ENCODE measurements around the gene SH3GL2.
"Not testable (repeated sequence)": the region's sequence is repeated elsewhere in the genome, so short reads cannot be mapped to it uniquely, and the experiment has no call there.

SH3GL2 gene

GRCh38 chr9:17764306-17764705 lies 185.4 kb downstream of the SH3GL2 start:
- ATAC-seq: no peak
- TF ChIP-seq ZNF70 (CRISPR knock-in tag; IDR thresholded peaks at IDR 0.05) (no peak), TOX (CRISPR knock-in tag; IDR thresholded peaks at IDR 0.05; ENCODE audit: borderline replicate concordance) (no peak), TSHZ2 (CRISPR knock-in tag; IDR thresholded peaks at IDR 0.05) (no peak), CSDC2 (CRISPR knock-in tag; IDR thresholded peaks at IDR 0.05) (no peak), ZC3H10 (CRISPR knock-in tag; IDR thresholded peaks at IDR 0.05) (no peak), ARNTL (CRISPR knock-in tag; IDR thresholded peaks at IDR 0.05; ENCODE audit: borderline replicate concordance, low read depth) (no peak), CREB5 (CRISPR knock-in tag; IDR thresholded peaks at IDR 0.05; ENCODE audit: low read depth) (no peak), SNAI2 (CRISPR knock-in tag; IDR thresholded peaks at IDR 0.05) (no peak), ISL1 (CRISPR knock-in tag; IDR thresholded peaks at IDR 0.05) (no peak), POU6F1 (CRISPR knock-in tag; IDR thresholded peaks at IDR 0.05; ENCODE audit: borderline replicate concordance, low read depth) (no peak), PATZ1 (CRISPR knock-in tag; IDR thresholded peaks at IDR 0.05; ENCODE audit: borderline replicate concordance) (no peak), OSR1 (CRISPR knock-in tag; IDR thresholded peaks at IDR 0.05) (no peak)

GRCh38 chr9:17765131-17765530 lies 186.3 kb downstream of the SH3GL2 start:
- ATAC-seq: not testable (repeated sequence)

- TF ChIP-seq OSR1 (CRISPR knock-in tag; IDR thresholded peaks at IDR 0.05) (no peak), RARB (CRISPR knock-in tag; IDR thresholded peaks at IDR 0.05) (no peak), ARNTL (CRISPR knock-in tag; IDR thresholded peaks at IDR 0.05; ENCODE audit: borderline replicate concordance, low read depth) (no peak), SNAI2 (CRISPR knock-in tag; IDR thresholded peaks at IDR 0.05) (no peak), POU6F1 (CRISPR knock-in tag; IDR thresholded peaks at IDR 0.05; ENCODE audit: borderline replicate concordance, low read depth) (no peak), ZNF8 (CRISPR knock-in tag; IDR thresholded peaks at IDR 0.05) (no peak), ZFP30 (CRISPR knock-in tag; IDR thresholded peaks at IDR 0.05) (no peak), TCF4 (CRISPR knock-in tag; IDR thresholded peaks at IDR 0.05; ENCODE audit: borderline replicate concordance) (no peak), BACH2 (CRISPR knock-in tag; IDR thresholded peaks at IDR 0.05; ENCODE audit: borderline replicate concordance) (no peak), PATZ1 (CRISPR knock-in tag; IDR thresholded peaks at IDR 0.05; ENCODE audit: borderline replicate concordance) (no peak), ZNF565 (CRISPR knock-in tag; conservative IDR thresholded peaks at IDR 0.05; ENCODE audit: low read depth) (no peak), CSDC2 (CRISPR knock-in tag; IDR thresholded peaks at IDR 0.05) (no peak), CREB5 (CRISPR knock-in tag; IDR thresholded peaks at IDR 0.05; ENCODE audit: low read depth) (no peak)
- ATAC-seq: no peak
These were observed 193.4 kb downstream of the SH3GL2 start for GRCh38 chr9:17772223-17772622.
